Measurements from ENCODE around the gene ITLN1.

DNA sequence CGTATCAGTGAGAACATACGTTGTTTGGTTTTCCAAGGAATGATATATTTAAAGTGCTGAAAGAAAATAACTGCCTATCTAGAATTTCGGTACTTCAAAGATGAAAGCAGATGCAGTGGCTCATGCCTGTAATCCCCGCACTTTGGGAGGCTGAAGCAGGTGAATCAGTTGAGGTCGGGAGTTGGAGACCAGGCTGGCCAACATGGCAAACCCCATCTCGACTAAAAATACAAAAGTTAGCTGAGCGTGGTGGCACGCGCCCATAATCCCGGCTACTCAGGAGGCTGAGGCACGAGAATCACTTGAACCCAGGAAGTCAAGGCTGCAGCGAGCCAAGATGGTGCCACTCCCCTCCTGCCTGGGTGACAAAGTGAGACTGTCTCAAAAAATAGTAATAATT is 38.7 kb downstream of the ITLN1 start:
- TF ChIP-seq, protein P1, sequence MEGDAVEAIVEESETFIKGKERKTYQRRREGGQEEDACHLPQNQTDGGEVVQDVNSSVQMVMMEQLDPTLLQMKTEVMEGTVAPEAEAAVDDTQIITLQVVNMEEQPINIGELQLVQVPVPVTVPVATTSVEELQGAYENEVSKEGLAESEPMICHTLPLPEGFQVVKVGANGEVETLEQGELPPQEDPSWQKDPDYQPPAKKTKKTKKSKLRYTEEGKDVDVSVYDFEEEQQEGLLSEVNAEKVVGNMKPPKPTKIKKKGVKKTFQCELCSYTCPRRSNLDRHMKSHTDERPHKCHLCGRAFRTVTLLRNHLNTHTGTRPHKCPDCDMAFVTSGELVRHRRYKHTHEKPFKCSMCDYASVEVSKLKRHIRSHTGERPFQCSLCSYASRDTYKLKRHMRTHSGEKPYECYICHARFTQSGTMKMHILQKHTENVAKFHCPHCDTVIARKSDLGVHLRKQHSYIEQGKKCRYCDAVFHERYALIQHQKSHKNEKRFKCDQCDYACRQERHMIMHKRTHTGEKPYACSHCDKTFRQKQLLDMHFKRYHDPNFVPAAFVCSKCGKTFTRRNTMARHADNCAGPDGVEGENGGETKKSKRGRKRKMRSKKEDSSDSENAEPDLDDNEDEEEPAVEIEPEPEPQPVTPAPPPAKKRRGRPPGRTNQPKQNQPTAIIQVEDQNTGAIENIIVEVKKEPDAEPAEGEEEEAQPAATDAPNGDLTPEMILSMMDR (IDR thresholded peaks at IDR 0.05; ENCODE audit: borderline replicate concordance, extremely low read depth, low read length, poor library complexity, severe bottlenecking), result no peak
- no peak for TF ChIP-seq EZH2 (IDR thresholded peaks at IDR 0.05; ENCODE audit: borderline replicate concordance, low read depth, low read length, severe bottlenecking)
